Effector CD4-positive, alpha-beta T cell (primary cell): Measurements from ENCODE around the gene CKMT2.

Experiments used
- DNase-seq: peaks from one replicate; pipeline ENCODE4 v3.0.0-alpha.2; 2020

Gene CKMT2

GRCh38 chr5:81313278-81313677 is 80.2 kb downstream of the CKMT2 start:
- no peak for DNase-seq

- DNase-seq: no peak
Observed at GRCh38 chr5:81313686-81314085, 80.6 kb downstream of the CKMT2 start.

- no peak for DNase-seq
Observed at GRCh38 chr5:81314581-81314980, 81.5 kb downstream of the CKMT2 start.

- no peak for DNase-seq
Observed at GRCh38 chr5:81315336-81315735, 82.2 kb downstream of the CKMT2 start.

- no peak for DNase-seq
Observed at GRCh38 chr5:81315830-81316229, 82.7 kb downstream of the CKMT2 start.
